HG03565 (cell line): Measurements from ENCODE around the gene GTF2A1.
"Not testable (repeated sequence)": the region's sequence is repeated elsewhere in the genome, so short reads cannot be mapped to it uniquely, and the experiment has no call there.

Experiments used
- ATAC-seq: cut with Tn5 transposase; IDR thresholded peaks from one replicate; pipeline ENCODE4 v1.9.1; 2021; ENCODE audit warnings: mild to moderate bottlenecking, moderate library complexity; ENCODE audit not compliant: unreplicated experiment

The GTF2A1 gene

GRCh38 chr14:81233615-81234014, 12.9 kb upstream of the GTF2A1 start:
- ATAC-seq = no peak

- no peak for ATAC-seq
Measured at GRCh38 chr14:81231540-81231939, 10.8 kb upstream of the GTF2A1 start.

GRCh38 chr14:81224222-81224621, 3.5 kb upstream of the GTF2A1 start:
- no peak for ATAC-seq

- ATAC-seq = not testable (repeated sequence)
Measured at GRCh38 chr14:81223788-81224187, 3.0 kb upstream of the GTF2A1 start.

- no peak for ATAC-seq
Measured at GRCh38 chr14:81222691-81223090, 1.9 kb upstream of the GTF2A1 start.

GRCh38 chr14:81222126-81222525, 1.4 kb upstream of the GTF2A1 start:
- no peak for ATAC-seq

GRCh38 chr14:81221579-81222102, 882 bp upstream of the GTF2A1 start:
- no peak for ATAC-seq

GRCh38 chr14:81220580-81220829, 254 bp downstream of the GTF2A1 start:
- no peak for ATAC-seq

- no peak for ATAC-seq
Measured at GRCh38 chr14:81219759-81220579, 790 bp downstream of the GTF2A1 start.

- ATAC-seq = peak; percentile 51
Measured at GRCh38 chr14:81219210-81219758, 1.5 kb downstream of the GTF2A1 start.

- peak; percentile 61 for ATAC-seq
Measured at GRCh38 chr14:81211844-81212243, 8.9 kb downstream of the GTF2A1 start.

- ATAC-seq = peak; percentile 45
Measured at GRCh38 chr14:81209167-81209836, 11.5 kb downstream of the GTF2A1 start.

- ATAC-seq = no peak
Measured at GRCh38 chr14:81208489-81208888, 12.3 kb downstream of the GTF2A1 start.

- ATAC-seq = no peak
Measured at GRCh38 chr14:81206115-81206514, 14.6 kb downstream of the GTF2A1 start.

- no peak for ATAC-seq
Measured at GRCh38 chr14:81205639-81206038, 15.1 kb downstream of the GTF2A1 start.

GRCh38 chr14:81200054-81200453, 20.7 kb downstream of the GTF2A1 start:
- peak; percentile 61 for ATAC-seq

GRCh38 chr14:81199084-81199483, 21.7 kb downstream of the GTF2A1 start:
- no peak for ATAC-seq

GRCh38 chr14:81198651-81199050, 22.1 kb downstream of the GTF2A1 start:
- no peak for ATAC-seq

- ATAC-seq = peak; percentile 75
Measured at GRCh38 chr14:81193924-81194633, 26.7 kb downstream of the GTF2A1 start.

GRCh38 chr14:81192594-81192993, 28.2 kb downstream of the GTF2A1 start:
- ATAC-seq = no peak

GRCh38 chr14:81187832-81188522, 32.8 kb downstream of the GTF2A1 start:
- ATAC-seq = peak; percentile 73
